HEK293 (cell line): ENCODE results near the gene RAPGEFL1.

Experiments
- GFI1B ChIP-seq: fragments of 450-650 bp; formaldehyde crosslinking; IDR thresholded peaks from 2 replicates; pipeline ENCODE4 v1.5.1; 2016; ENCODE audit warnings: missing biosample characterization, missing genetic modification characterization
- PRDM10 ChIP-seq: fragments of 450-650 bp; formaldehyde crosslinking; IDR thresholded peaks from 2 replicates; pipeline ENCODE4 v1.5.1; 2016; ENCODE audit warnings: missing biosample characterization, missing genetic modification characterization
- SP2 ChIP-seq: fragments of 450-650 bp; formaldehyde crosslinking; IDR thresholded peaks from 2 replicates; pipeline ENCODE4 v1.5.1; 2016; ENCODE audit warnings: missing biosample characterization, missing genetic modification characterization
- SP3 ChIP-seq: fragments of 450-650 bp; formaldehyde crosslinking; IDR thresholded peaks from 2 replicates; pipeline ENCODE4 v1.5.1; 2016; ENCODE audit warnings: missing biosample characterization, missing genetic modification characterization
- ZEB2 ChIP-seq: fragments of 450-650 bp; formaldehyde crosslinking; IDR thresholded peaks from 2 replicates; pipeline ENCODE4 v1.5.1; 2016; ENCODE audit warnings: missing biosample characterization, missing genetic modification characterization
- ZNF18 ChIP-seq: fragments of 450-650 bp; formaldehyde crosslinking; IDR thresholded peaks from 2 replicates; pipeline ENCODE4 v1.5.1; 2016; ENCODE audit warnings: missing biosample characterization, missing genetic modification characterization
- ZNF2 ChIP-seq: fragments of 450-650 bp; formaldehyde crosslinking; IDR thresholded peaks from 2 replicates; pipeline ENCODE4 v1.5.1; 2016; ENCODE audit warnings: missing biosample characterization, missing genetic modification characterization
- ZNF26 ChIP-seq: fragments of 450-650 bp; formaldehyde crosslinking; IDR thresholded peaks from 2 replicates; pipeline ENCODE4 v1.5.1; 2016; ENCODE audit warnings: missing biosample characterization, missing genetic modification characterization
- ZNF280C ChIP-seq: fragments of 450-650 bp; formaldehyde crosslinking; IDR thresholded peaks from 2 replicates; pipeline ENCODE4 v1.5.1; 2016; ENCODE audit warnings: missing biosample characterization, missing genetic modification characterization
- ZNF366 ChIP-seq: fragments of 450-650 bp; formaldehyde crosslinking; conservative IDR thresholded peaks from 2 replicates; pipeline ENCODE4 v1.5.1; 2016; ENCODE audit warnings: missing biosample characterization, missing genetic modification characterization
- ZNF423 ChIP-seq: fragments of 450-650 bp; formaldehyde crosslinking; IDR thresholded peaks from 2 replicates; pipeline ENCODE4 v1.5.1; 2016; ENCODE audit warnings: missing biosample characterization, missing genetic modification characterization
- ZNF48 ChIP-seq: fragments of 450-650 bp; formaldehyde crosslinking; IDR thresholded peaks from 2 replicates; pipeline ENCODE4 v1.5.1; 2016; ENCODE audit warnings: missing biosample characterization, missing genetic modification characterization
- ZNF521 ChIP-seq: fragments of 450-650 bp; formaldehyde crosslinking; IDR thresholded peaks from 2 replicates; pipeline ENCODE4 v1.5.1; 2017; ENCODE audit warnings: missing biosample characterization, mild to moderate bottlenecking, missing genetic modification characterization
- ZNF555 ChIP-seq: fragments of 450-650 bp; formaldehyde crosslinking; conservative IDR thresholded peaks from 2 replicates; pipeline ENCODE4 v1.5.1; 2017; ENCODE audit warnings: missing biosample characterization, mild to moderate bottlenecking, missing genetic modification characterization, inconsistent platforms
- ZNF621 ChIP-seq: fragments of 450-650 bp; formaldehyde crosslinking; IDR thresholded peaks from 2 replicates; pipeline ENCODE4 v1.5.1; 2017; ENCODE audit warnings: missing biosample characterization, missing genetic modification characterization
- ZNF624 ChIP-seq: fragments of 450-650 bp; formaldehyde crosslinking; IDR thresholded peaks from 2 replicates; pipeline ENCODE4 v1.5.1; 2017; ENCODE audit warnings: missing biosample characterization, missing genetic modification characterization
- ZNF76 ChIP-seq: fragments of 450-650 bp; formaldehyde crosslinking; IDR thresholded peaks from 2 replicates; pipeline ENCODE4; 2016; ENCODE audit warnings: low read depth, missing biosample characterization, missing genetic modification characterization, borderline replicate concordance
- ZNF768 ChIP-seq: fragments of 450-650 bp; formaldehyde crosslinking; IDR thresholded peaks from 2 replicates; pipeline ENCODE4 v1.5.1; 2018; ENCODE audit warnings: missing biosample characterization, mild to moderate bottlenecking, missing genetic modification characterization
- ZNF777 ChIP-seq: fragments of 450-650 bp; formaldehyde crosslinking; IDR thresholded peaks from 2 replicates; pipeline ENCODE4 v1.5.1; 2017; ENCODE audit warnings: missing biosample characterization, missing genetic modification characterization, borderline replicate concordance
- ZNF785 ChIP-seq: fragments of 450-650 bp; formaldehyde crosslinking; IDR thresholded peaks from 2 replicates; pipeline ENCODE4 v1.5.1; 2016; ENCODE audit warnings: missing biosample characterization, missing genetic modification characterization
- ZNF792 ChIP-seq: fragments of 450-650 bp; formaldehyde crosslinking; IDR thresholded peaks from 2 replicates; pipeline ENCODE4 v1.5.1; 2016; ENCODE audit warnings: missing biosample characterization, missing genetic modification characterization
- ZNF843 ChIP-seq: fragments of 450-650 bp; formaldehyde crosslinking; IDR thresholded peaks from 2 replicates; pipeline ENCODE4 v1.5.1; 2016; ENCODE audit warnings: missing biosample characterization, missing genetic modification characterization
- ZSCAN23 ChIP-seq: fragments of 450-650 bp; formaldehyde crosslinking; IDR thresholded peaks from 2 replicates; pipeline ENCODE4 v1.5.1; 2016; ENCODE audit warnings: missing biosample characterization, missing genetic modification characterization
- TF ChIP-seq, protein P1 (sequence below): fragments of 450-650 bp; formaldehyde crosslinking; optimal IDR thresholded peaks from 2 replicates; pipeline ENCODE3; 2016; ENCODE audit warnings: missing biosample characterization, mild to moderate bottlenecking, missing genetic modification characterization
- TF ChIP-seq, protein P2 (sequence below): fragments of 450-650 bp; formaldehyde crosslinking; IDR thresholded peaks from 2 replicates; pipeline ENCODE4 v1.5.1; 2016; ENCODE audit warnings: missing biosample characterization, missing genetic modification characterization, borderline replicate concordance
- TF ChIP-seq, protein P3 (sequence below): fragments of 450-650 bp; formaldehyde crosslinking; IDR thresholded peaks from 2 replicates; pipeline ENCODE4 v1.5.1; 2017; ENCODE audit warnings: missing biosample characterization, missing genetic modification characterization

RAPGEFL1 gene

DNA sequence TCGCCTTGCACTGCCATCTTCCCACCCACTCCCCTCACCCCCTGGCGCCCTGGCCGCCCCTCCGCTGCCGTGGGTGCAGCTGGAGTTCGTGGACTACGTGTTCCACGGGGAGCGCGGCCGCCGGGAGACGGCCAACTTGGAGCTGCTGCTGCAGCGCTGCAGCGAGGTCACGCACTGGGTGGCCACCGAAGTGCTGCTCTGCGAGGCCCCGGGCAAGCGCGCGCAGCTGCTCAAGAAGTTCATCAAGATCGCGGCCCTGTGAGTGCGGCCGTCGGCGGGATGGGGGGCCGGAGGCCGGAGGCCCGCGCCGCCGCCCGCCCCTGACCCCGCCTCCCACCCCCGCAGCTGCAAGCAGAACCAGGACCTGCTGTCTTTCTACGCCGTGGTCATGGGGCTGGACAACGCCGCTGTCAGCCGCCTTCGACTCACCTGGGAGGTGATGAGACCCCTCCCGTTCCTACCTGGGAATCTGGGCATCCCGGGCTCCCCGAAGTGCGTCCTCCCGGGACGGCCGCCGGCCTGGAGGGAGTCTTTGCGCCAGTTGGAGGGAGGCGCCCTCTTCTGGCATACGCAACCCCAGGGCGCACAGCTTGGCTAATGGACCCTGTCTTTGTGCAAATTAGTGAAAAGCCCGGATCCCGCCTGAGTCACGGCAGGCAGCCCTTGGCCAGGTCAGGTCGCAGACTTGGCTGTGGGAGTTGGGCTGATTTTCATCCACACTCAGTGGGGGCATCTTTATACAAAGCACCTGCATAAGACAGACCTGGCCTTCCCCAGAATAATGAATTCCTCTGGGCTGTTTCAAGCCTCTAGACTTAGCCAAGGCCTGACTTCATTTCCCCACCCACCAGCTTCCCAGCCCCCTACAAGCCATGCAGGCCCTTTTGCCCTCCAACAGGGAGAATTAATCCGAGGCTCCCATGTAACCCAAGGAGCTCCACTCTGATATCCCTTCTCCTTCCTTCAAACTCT is 14.3 kb downstream of the RAPGEFL1 start (continued):
- TF ChIP-seq, protein P1, sequence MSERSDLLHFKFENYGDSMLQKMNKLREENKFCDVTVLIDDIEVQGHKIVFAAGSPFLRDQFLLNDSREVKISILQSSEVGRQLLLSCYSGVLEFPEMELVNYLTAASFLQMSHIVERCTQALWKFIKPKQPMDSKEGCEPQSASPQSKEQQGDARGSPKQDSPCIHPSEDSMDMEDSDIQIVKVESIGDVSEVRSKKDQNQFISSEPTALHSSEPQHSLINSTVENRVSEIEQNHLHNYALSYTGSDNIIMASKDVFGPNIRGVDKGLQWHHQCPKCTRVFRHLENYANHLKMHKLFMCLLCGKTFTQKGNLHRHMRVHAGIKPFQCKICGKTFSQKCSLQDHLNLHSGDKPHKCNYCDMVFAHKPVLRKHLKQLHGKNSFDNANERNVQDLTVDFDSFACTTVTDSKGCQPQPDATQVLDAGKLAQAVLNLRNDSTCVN = peak; percentile 40
- TF ChIP-seq ZSCAN23 (tag by site-specific recombination) = no peak
- no peak for TF ChIP-seq GFI1B (tag by site-specific recombination)
- peak; percentile 48; the same call in 1 of the 2 replicates for TF ChIP-seq PRDM10 (tag by site-specific recombination)
- no peak for TF ChIP-seq ZNF280C (tag by site-specific recombination)
- TF ChIP-seq, protein P2, sequence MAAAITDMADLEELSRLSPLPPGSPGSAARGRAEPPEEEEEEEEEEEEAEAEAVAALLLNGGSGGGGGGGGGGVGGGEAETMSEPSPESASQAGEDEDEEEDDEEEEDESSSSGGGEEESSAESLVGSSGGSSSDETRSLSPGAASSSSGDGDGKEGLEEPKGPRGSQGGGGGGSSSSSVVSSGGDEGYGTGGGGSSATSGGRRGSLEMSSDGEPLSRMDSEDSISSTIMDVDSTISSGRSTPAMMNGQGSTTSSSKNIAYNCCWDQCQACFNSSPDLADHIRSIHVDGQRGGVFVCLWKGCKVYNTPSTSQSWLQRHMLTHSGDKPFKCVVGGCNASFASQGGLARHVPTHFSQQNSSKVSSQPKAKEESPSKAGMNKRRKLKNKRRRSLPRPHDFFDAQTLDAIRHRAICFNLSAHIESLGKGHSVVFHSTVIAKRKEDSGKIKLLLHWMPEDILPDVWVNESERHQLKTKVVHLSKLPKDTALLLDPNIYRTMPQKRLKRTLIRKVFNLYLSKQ = no peak
- TF ChIP-seq ZNF768 (tag by site-specific recombination) = no peak
- no peak for TF ChIP-seq ZNF555 (tag by site-specific recombination)
- TF ChIP-seq ZNF48 = no peak
- no peak for TF ChIP-seq ZNF26 (tag by site-specific recombination)
- TF ChIP-seq, protein P3, sequence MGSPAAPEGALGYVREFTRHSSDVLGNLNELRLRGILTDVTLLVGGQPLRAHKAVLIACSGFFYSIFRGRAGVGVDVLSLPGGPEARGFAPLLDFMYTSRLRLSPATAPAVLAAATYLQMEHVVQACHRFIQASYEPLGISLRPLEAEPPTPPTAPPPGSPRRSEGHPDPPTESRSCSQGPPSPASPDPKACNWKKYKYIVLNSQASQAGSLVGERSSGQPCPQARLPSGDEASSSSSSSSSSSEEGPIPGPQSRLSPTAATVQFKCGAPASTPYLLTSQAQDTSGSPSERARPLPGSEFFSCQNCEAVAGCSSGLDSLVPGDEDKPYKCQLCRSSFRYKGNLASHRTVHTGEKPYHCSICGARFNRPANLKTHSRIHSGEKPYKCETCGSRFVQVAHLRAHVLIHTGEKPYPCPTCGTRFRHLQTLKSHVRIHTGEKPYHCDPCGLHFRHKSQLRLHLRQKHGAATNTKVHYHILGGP = no peak
- no peak for TF ChIP-seq ZNF792
- TF ChIP-seq ZNF621 (tag by site-specific recombination) = no peak
- no peak for TF ChIP-seq ZNF624 (tag by site-specific recombination)
- peak; percentile 32 for TF ChIP-seq SP2 (tag by site-specific recombination)
- no peak for TF ChIP-seq ZNF843 (tag by site-specific recombination)
- TF ChIP-seq SP3 (tag by site-specific recombination) = 0 out of 2 replicates have a peak, but pooled peaks have one; percentile 44
- peak; percentile 70 for TF ChIP-seq ZEB2 (tag by site-specific recombination)
- no peak for TF ChIP-seq ZNF777 (tag by site-specific recombination)
- no peak for TF ChIP-seq ZNF366 (tag by site-specific recombination)
- peak; percentile 93 for TF ChIP-seq ZNF2
- no peak for TF ChIP-seq ZNF18 (tag by site-specific recombination)
- no peak for TF ChIP-seq ZNF76 (tag by site-specific recombination)
- TF ChIP-seq ZNF785 (tag by site-specific recombination) = no peak
- TF ChIP-seq ZNF423 (tag by site-specific recombination) = peak; percentile 55; the same call in 1 of the 2 replicates
- TF ChIP-seq ZNF521 = no peak
